Stimulated activated CD8-positive, alpha-beta memory T cell treated with anti-CD3 and anti-CD28 coated beads, Interleukin-4, amount 100 ng/mL, for 48 hours (primary cell): ENCODE measurements around the gene SLC44A5.

Source experiments
- DNase-seq: peaks from one replicate; pipeline ENCODE4 v3.0.0-alpha.2; 2020

Gene SLC44A5

DNA sequence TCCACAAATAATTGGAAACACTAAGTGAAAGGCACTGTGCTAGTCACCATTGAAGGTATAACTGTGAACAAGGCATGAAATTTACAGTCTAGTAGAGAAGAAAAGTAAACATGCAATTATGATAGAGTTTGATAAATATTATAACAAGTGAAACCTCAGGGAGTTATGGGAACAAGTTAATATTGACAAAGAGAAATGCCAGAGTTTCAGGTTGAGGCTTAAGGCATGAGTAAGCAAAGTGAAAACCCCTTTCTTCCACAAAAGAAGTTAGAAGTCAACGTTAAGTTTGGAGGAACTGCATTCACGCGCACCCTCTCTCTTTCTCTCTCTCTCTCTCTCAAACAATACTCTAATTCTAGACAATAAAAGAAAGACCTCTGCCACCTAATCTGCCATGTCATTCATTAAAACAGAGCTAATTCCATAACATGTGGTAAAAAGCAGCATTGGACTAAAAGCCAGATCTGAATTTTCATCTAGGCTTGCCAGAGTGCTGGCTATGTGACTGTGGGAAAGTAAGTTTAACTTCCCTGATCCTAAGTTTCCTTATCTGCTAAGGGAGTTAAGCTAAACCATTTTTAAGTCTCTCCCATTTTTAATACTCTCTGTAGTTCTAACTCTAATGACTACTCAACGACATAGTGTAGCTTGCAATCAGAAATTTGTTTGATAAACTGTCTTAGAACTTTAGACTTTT, 22.0 kb downstream of the SLC44A5 start:
- no peak for DNase-seq

DNA sequence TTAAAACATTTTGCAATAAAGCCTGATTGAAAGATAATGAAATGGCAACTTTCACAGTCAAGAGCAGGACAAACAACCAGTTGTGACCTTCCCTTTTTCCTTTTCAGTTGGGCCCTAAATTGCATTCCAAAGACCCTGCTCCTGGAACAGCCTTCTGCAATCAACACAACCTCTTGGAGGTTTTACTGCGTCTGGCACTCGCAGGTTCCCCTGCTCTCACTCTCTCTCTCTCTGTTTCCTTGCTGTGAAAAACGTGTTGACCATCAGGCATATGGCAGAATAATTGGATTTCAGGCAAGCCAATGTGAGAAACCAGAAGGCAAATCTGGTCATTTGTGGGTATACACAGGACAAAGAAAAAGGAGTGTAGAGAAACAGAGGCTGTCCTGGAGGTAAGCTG, 23.2 kb downstream of the SLC44A5 start:
- no peak for DNase-seq

DNA sequence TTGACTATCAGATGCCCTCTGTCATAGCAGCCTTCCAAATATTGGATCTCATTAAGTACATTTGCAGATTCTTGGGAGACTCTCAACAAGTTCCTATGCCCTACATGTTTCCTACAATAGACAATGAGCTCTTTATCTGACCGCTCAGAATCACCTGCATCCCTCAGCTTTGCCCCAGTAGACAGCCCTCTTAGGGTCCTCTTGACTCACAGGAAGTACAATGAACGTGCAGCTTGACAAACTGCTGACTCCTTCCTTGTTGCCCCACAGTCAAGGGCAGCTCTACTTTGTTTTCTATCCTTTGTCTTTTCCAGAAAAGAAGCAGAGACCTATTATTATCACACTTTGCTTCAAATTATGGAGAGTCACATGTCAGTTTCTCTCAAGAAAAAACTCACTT, 27.6 kb downstream of the SLC44A5 start:
- no peak for DNase-seq

DNA sequence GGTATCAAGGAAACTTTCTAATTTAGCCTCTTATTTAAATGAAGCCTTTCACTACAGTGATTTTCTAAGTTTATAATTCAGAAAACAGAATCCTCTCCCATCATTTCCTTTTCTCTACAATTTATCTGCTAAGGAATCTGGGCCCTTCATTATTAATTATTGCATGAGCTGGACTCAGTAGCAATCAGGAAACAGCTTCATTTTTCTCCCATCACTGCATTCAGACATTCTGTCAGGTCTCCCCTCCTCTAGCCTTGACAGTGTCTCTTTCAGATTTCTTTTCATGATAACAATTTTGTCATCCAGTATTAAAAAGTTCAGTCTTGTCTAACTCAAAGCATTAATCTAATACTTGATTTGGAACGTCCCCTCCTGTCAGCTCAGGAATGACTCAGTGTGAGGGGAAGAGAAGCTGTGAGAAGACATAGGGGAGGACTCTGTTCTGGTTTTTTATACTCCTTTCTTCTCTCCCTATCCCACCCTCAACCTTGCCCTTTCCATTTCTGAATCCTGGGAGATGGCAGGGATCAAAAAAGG, 28.1 kb downstream of the SLC44A5 start:
- no peak for DNase-seq

DNA sequence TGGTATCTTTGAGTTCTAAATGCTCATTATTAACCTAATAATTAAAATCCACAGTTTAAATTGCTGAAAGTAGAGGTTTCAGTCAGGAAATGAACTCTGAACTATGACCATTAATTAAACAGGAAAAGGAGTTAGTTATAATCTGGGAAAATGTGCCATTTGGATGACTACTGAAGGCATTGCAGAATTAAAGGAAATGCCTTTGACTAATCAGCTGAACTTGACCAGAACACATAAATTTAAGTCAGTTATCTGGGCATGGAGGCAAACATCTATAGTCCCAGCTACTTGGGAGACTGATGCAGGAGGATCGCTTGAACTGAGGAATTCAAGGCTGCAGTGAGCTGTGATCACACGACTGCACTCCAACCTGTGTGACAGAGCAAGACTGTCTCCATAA, 31.9 kb downstream of the SLC44A5 start:
- DNase-seq, result no peak

DNA sequence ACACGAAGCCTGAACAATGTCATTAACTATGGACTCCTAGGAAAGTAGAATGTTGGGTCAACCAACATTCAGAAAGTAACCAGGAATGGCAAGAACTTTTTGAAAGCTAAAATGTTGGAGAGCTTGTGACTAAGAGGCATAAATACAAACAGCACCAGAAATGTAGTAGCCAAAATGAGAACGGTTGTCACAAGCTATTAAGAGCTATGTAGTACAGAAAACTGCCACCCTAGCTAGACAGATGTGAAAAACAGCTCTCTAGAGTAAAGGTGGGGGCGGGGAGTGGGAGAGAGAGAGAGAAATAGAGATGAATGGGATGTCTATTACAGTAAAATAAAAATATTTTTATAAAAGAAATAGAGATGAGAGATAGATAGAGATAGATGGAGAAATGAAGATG, 35.1 kb downstream of the SLC44A5 start:
- no peak for DNase-seq

DNA sequence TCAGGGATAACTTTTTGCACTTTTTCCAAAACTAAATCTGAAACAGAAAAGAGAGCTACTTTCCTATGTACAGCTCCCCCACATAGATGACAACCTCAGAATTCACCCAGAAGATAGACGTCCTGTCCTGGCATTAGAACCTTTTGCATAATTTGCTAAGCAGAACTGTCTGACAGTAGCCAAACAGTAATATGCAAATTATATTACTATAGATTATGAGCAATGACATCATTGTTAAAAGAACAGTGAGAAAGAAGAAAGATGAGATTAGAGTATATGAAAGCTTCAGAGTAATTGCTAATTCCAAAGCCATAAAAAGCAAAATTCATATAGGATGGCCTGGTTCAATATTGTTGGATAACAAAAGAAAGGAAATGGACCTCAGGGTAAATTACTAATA, 43.7 kb downstream of the SLC44A5 start:
- DNase-seq, result no peak

DNA sequence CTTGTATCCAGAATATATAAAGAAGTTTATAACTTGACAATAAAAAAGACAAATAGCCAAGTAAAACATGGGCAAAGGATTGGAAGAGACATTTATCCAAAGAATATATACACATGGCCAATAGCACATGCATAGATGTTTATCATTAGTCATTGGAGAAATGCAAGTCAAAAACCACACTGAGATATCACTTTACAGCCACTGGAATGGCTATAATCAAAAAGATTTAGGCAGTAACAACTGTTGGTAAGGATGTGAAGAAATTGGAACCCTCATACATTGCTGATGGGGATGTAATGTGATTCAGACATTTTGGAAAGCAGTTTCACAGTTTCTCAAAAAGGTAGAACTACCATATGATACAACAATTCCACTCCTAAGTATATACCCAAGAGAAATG, 51.1 kb downstream of the SLC44A5 start:
- DNase-seq, result no peak

DNA sequence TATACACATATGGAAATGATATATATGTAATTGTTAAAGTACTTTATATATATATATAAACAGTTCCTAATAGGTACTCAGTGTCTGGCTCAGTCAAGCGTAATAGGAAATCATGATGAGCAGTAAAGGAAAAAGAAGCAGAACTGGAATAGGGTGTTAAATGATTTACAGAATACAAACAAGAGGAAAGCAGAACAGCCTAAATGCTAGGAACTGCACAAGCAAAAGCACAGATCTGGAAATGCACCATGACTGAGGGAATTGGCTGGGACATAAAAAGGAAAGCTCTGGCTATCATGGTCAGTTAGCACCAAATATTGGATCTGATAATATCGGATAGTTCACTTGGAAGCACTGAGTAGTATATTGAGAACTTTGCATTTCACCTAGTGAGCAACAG, 51.8 kb downstream of the SLC44A5 start:
- DNase-seq, result no peak

DNA sequence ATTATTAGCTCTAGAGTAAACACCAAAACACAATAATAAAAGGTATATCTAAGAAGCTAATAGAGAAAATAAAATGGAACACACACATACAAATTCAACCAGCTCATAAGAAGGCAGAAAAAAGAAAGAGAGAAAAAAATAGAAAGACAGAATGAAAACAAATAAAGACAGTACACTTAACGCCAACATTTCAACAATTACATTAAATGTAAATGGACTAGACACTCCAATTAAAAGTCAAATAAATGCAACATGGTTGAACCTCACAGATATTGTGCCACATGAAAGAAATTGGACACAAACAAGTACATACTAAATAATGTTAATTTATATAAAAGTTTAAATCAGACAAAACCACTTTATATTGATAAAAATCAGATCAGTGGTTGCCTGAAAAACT, 56.0 kb downstream of the SLC44A5 start:
- DNase-seq, result no peak

DNA sequence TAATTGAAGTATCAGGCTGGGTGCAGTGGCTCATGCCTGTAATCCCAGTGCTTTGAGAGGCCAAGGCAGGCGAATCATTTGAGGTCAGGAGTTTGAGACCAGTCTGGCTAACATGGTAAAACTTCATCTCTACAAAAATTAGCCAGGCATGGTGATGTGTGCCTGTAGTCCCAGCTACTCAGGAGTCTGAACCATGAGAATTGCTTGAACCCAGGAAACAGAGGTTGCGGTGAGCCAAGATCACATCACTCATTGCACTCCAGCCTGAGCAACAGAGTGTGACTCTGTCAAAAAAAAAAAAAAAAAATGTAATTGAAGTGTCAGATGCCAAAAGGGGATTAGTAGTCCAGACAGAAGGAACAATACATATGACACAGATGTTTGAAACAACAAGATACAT, 56.7 kb downstream of the SLC44A5 start:
- DNase-seq, result no peak

DNA sequence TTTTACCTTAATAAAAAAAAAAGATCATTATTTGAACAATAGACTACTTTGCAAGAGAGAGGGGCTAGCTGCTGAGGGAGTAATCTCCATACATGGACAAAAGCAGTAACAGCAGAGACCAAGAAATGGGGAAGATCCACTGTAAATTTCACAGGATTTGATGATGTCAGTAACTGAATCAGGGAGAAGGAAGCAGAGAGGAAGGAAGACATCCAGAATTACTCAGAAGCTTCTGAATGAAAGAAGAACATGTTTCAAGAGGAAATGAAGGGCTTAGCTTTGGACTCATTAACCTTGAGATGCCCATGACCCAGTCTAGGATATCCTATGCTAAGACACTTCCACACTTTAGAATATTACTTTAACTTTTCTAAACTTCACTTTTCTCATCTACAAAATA, 60.4 kb downstream of the SLC44A5 start:
- DNase-seq, result no peak

DNA sequence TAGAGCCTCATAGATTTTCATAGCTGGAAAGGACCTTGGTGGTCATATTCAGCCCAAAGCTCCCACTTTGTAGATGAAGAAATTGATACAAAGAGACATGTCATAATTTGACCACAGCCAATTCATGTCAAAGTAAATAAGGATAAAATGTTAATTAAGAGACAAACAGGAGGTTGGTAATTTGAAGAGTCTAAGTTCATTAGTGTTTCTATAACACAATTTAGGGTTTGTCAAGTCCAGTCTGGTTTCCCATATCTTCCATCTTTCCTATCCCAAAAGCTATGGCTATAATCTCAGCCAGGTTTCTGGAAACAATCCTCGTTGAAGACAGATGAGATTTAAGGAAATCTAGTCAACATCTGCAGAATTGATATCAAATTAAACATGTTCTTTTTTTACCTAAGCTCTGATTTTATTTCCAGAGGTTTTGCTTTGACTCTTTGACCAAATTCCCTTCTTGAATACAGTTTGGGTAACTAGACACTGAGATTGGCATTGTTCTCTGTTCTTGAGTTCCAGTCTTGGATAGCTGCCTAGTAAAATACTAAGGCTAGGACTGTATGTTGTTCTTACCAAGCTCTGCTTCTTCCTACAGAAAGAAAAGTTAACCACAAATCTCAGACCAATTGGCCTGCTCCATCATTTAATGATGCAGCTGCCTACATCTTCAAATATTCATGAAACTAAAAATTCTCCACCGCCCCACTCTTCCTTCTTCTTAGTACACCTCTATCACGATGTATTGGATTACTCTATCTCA, 62.0 kb downstream of the SLC44A5 start:
- no peak for DNase-seq

DNA sequence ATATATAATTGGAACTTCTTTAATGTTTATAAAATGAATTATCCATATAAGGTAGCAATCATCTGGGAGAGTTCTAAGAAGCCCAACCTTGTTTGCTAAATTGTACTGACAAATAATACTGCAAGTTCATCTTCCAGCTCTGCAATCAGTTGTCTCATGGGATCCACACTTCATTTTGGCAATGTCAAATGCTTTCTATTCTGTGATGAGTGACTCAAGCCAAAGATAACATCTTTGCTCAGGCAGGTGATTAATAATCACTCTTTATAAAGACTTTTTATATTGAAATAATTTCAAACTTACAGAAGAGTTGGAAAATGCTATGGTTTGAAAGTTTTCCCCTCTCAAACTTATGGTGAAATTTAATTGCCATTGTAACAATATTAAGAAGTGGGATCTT, 67.2 kb downstream of the SLC44A5 start:
- no peak for DNase-seq

DNA sequence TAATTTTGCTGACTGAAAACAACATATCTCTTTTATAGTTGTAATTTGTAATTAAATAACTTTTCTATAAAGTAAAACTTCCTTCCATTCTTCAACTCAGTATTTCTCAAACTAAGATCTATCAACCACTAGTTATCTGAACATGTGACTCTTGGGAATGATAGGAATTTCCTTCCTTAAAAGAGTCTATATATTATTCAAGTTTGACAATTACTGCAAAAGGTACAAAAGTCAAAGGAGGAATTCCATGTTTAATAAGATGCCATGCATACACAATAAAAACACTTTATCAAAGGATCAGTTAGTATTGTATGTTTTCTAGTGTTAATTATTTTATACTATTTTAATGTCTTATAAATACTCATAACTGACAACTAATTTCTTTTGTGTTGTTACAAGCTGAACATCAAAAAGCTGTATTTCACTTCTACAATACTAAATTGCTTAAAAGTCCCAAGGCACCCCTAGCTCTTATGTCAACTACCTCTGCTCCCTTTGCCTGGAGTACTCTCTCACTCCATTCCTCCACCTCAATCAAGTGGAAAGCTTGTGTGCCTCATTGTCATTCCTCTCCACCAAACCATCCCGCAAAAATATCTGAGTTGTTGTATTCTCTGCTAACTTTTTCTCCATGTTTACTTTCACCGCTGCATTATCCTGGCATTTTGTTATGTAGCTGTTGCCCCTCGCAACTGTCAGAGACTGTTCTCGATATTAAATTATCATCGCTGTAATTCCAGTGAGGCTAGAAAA, 67.9 kb downstream of the SLC44A5 start:
- DNase-seq, result no peak

DNA sequence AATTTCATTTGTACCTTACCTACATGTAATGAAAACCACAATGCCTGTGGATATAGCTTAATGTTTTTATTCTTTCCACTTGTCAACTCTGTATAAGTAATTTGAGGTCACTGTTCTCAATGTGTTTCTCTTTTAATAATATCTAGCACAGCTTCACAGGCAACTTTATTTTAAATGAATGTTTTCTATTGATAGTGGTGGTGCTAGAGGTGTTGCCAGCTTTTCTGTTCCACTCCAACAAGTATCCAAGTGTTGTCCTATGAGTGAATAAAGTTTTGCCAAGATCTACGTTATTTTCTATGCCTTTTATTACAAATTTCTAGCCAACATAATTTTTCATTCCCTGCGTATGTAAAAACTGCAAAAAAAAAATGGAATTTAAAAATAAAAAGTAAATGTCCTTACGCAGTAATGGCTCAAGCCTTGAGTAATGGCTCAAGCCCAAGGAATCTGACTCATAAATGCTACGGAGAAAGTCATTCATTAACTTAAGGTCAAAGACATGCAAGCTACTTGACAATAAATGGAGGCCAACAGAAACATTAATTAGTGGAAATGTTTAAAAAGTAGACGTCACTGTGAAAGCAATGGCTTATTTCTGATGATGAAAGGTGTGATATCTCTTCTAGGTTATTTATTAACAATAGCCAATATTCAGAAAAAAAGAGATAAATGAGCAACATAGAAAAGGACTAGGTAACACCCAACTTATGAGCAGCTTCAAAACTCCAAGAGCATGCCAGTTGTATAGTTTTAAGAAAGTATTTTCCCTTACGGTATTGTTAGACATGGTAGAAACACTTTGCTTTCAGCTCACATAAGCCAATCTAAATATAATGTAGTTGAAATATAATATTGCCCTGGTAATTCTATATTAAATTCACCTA, 71.4 kb downstream of the SLC44A5 start:
- DNase-seq, result no peak

DNA sequence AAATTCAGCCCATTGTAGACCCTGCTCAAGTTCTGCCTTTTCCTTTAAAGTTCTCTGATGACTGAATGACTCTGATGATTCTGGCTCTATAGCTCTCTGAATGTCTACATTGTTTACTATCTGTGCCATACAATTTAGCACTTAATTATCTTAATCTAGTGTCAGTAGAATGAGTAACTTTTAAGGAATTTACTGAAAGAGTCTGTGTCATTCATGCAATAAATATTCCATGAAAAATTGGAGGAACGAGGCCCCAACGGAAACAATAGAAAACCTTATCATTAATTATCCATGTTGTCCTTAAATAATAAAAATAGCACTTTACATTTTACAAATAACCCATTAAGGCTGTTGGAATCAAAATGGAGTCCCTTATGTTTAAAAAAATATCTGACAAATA, 77.8 kb downstream of the SLC44A5 start:
- DNase-seq, result no peak

DNA sequence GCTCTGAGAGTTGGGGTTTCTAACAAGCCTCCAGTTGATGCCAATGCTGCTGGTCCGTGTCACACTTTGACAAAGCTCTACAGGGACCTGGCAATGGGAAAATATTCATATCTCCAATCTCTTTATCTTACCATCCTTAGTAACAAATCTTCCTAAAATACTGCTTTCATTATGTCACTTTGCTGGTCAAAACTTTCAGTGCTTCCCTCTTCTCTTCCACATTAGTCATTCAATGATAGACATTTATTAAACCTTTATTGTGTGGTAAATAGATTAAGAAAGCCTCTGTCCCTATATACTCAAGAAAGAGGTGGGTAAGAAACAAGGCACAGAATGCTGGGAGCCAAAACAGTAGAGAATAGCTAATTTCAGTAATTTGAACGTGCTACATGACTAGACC, 79.3 kb downstream of the SLC44A5 start:
- no peak for DNase-seq

DNA sequence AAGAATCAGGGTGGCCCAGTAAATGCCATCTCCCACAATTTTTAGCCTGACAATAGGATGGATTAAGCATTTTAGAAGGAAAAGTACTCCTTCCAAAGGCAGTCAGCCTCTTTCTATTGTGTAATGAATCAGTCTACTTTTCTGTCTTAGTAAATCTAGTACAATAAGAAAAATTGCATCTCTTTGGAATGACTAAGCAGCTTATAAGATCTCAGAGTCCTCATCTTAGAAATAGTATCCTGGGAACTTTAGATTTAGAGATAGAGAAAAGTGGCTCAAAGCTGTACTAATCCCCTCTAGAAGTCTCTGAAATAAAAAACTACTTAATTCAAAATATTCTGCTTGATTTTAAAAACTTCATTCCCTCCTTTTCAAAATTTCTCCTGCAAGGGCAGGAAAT, 81.4 kb downstream of the SLC44A5 start:
- no peak for DNase-seq

DNA sequence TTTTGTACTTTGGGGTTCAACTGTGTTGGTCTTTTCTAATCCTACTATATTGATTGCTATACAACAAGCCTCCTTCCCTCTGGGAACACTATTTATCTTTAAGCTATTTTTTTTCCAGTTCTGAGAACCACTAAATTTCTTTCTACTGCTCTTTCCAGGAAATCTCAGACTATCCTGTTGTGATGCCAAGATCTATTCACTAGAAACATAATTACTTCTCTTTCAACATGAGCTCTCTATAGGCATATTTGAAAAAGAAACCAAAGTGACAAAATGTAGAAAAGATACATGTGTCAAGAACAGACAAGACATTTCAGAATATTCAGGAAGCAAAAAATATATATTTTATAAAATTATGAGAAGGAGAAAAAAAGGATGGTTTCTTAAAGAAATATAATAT, 82.9 kb downstream of the SLC44A5 start:
- no peak for DNase-seq

DNA sequence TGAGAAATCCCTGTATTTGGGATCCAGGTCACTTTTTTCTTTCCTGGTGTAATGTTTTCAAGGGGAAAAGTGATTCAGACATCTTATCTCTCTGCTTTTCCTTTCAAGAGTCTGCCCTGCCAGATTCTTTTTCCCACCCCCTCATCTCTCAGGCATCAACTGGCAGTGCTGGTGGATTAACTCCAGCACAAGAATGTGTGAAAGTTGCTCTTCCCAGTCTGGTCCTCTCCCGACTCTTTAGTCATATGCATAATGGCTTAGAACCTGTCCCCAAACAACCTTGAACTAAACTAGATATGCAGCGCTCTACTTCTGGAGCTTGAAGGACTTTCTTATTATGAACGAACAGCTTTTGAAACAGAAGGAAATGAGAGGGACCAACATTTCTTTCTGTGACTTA, 88.5 kb downstream of the SLC44A5 start:
- no peak for DNase-seq

DNA sequence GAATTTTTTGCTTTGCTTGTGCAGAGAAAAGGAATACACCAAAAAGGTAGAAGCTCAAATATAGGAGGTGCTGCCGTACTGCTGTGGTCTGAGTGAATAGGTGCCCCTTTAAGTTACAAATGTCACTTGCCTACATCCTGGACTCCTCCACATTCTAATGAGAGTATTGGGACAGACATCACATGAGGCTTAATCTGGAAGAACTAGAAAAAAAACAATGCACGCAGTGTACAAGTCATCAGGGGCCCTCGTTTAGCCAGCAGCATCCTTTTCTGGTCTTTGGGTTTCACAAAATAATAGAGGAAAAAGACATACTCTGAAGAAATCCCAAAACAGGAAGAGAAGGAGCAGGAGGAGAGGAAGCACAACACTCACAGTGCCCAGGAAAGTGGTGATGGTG, 89.3 kb downstream of the SLC44A5 start:
- DNase-seq, result no peak
